ENCODE measurements around the gene HS3ST2. TPM values are rescaled to one million over a fixed set of nuclear protein-coding genes. Genes with fewer than 3 reads are reported as not detected.

Gene HS3ST2
- total and polyA plus RNA-seq, 2 of the 8 experiments (the other 6 are each of a cell fraction or from before 2014, with no cell fraction given) = 1.7 to 3.7 TPM

GRCh38 chr16:22885951-22886350, 72.0 kb downstream of the HS3ST2 start (continued):
- no peak for TF ChIP-seq TCF12 (IDR thresholded peaks at IDR 0.05; ENCODE audit: low read depth, low read length)
- TF ChIP-seq TEAD4 (IDR thresholded peaks at IDR 0.05; ENCODE audit: low read depth, low read length) = no peak
- no peak for TF ChIP-seq JUND (IDR thresholded peaks at IDR 0.05; ENCODE audit: low read length)
- no peak for TF ChIP-seq SP2 (IDR thresholded peaks at IDR 0.05; ENCODE audit: low read length)
- no peak for TF ChIP-seq TAF1 (IDR thresholded peaks at IDR 0.05; ENCODE audit: low read depth, low read length)
- TF ChIP-seq GABPA (IDR thresholded peaks at IDR 0.05; ENCODE audit: borderline replicate concordance, insufficient read depth, low read length) = no peak
- TF ChIP-seq NANOG (IDR thresholded peaks at IDR 0.05; ENCODE audit: insufficient read depth, low read depth, low read length, poor library complexity, severe bottlenecking) = no peak
